DMS114 treated with DMSO at 0.1 percent for 48 hours (cell line): ENCODE results near the gene JMJD1C.

Experiments used
- DNase-seq: peaks from one replicate; lab custom pipeline; 2025; ENCODE audit not compliant: unreplicated experiment; lab: John Stamatoyannopoulos, UW

Gene JMJD1C

DNA sequence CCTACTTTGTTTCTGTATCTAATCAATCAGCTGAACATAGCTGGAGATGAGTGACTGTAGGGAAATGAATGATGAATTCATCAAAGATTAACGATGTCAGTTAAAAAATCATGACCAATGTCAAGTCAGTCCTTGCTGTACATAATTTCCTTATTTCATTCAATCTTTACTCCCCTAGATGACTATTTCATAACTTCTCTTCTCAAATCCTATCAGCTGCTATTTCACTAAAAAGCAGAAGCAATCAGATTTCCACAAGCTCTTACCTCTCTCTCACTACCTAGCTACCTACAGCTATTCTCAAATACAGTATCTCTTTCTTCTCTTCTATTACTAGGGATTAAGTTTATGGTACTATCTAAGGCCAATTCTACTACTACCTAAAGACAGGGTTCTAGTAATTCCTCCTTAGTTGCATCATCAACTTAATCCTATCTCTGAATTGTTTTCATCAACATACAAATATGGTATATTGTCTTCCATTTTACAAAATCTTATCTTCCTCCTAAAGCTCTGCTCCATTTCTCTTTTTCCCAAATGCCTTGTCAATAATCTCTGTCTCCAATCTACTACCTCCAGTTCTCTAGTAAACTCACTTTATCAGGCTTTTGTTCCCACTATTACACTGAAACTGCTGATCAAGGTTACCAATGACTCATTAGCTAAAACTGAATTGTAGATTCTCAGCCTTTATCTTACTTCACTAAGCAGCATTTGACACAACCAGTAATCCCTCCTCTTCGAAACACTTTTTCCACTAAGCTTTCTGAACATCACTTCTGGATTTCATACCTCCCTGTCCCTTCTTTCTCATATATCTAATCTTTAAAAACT is 28.4 kb downstream of the JMJD1C start:
- no peak for DNase-seq

DNA sequence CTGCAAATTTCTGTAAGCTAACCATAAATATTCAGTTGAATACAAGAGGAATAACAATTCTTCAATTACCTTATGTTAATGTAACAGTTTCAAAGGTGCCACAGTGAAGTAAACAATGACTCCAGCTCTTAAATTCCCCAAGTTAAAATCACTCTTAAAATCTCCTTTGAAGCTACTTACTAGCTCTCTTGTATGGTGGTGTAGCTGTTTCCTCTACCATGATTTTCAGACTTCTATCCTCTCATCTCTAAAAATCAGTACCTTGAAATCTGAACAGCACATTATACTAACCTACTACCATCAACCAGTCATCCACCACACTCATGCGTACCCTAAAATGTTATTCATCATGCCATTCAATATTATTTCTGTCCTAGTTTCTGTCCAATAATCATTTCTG is 29.6 kb downstream of the JMJD1C start:
- DNase-seq: no peak

- DNase-seq: no peak
Measured at GRCh38 chr10:63434866-63435854, 30.6 kb downstream of the JMJD1C start.

GRCh38 chr10:63431962-63432797 is 33.6 kb downstream of the JMJD1C start:
- no peak for DNase-seq

- no peak for DNase-seq
Measured at GRCh38 chr10:63430999-63431356, 34.8 kb downstream of the JMJD1C start.

GRCh38 chr10:63430091-63430998 is 35.4 kb downstream of the JMJD1C start:
- DNase-seq: no peak

DNA sequence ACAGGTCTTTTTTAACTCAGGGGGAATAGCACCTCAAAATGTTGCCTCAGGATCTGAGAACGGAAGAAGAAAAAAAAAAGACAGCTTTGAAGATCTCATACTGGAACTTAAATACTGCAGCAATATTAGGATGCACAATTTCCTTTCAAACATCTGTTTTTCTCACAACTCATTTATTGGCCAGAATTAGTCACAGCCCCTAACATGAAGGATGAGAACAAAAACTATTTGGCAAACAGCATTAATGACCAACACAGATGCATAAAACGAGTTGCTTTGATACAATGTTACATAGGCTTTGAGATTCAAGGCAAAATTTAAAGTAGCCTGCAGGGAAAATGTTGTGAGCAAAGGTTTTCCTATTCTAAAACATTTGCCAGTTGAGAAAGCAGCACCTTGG is 36.5 kb downstream of the JMJD1C start:
- no peak for DNase-seq

GRCh38 chr10:63427013-63427412 is 38.8 kb downstream of the JMJD1C start:
- no peak for DNase-seq

GRCh38 chr10:63425512-63425911 is 40.3 kb downstream of the JMJD1C start:
- DNase-seq: no peak

GRCh38 chr10:63424576-63424975 is 41.2 kb downstream of the JMJD1C start:
- no peak for DNase-seq

- no peak for DNase-seq
Measured at GRCh38 chr10:63423494-63423893, 42.3 kb downstream of the JMJD1C start.

DNA sequence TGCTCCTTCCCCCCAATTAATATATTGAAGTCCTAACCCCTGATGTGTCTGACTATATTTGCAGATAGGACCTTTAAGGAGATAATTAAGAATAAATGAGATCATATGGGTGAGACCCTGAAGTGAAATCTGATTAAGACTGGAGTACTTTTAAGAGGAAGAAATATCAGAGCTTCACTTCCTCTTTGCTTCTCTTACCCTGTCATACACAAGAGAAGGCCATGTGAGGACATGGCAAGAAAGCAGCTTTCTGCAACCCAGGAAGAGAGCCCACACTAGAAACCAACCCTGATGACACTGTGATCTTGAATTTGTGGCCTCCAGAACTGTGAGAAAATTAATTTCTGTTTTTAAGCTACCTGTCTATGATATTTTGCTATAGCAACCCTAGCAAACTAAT is 44.2 kb downstream of the JMJD1C start:
- DNase-seq: no peak

- DNase-seq: no peak
Measured at GRCh38 chr10:63416376-63416775, 49.4 kb downstream of the JMJD1C start.

- peak; percentile 28 for DNase-seq
Measured at GRCh38 chr10:63415640-63416244, 50.0 kb downstream of the JMJD1C start.

- no peak for DNase-seq
Measured at GRCh38 chr10:63414481-63415260, 51.1 kb downstream of the JMJD1C start.

GRCh38 chr10:63413429-63413828 is 52.3 kb downstream of the JMJD1C start:
- no peak for DNase-seq

DNA sequence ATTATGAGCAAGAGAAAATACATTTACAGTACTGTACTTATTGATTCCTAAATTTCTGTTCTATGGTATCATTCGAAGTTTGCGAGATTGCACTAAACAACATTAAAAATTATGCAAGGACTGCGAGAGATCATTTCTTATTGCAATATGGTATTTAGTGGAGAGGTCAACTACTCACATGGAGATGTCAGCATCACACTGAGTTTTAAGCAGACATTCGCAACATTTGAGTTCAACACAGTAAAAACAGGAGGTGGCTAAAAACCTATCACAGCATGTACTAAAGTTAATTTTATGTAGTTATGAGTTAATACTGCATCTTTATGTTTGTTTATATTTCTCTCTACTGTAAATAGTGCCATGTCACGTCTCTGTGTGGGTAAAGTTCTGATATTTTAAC is 53.5 kb downstream of the JMJD1C start:
- no peak for DNase-seq

- no peak for DNase-seq
Measured at GRCh38 chr10:63410633-63411032, 55.1 kb downstream of the JMJD1C start.

GRCh38 chr10:63409465-63410027 is 56.2 kb downstream of the JMJD1C start:
- DNase-seq: no peak
